ENCODE results near the gene MRLN.

MRLN gene

GRCh38 chr10:59757966-59758365 lies 4.7 kb upstream of the MRLN start:
- TF ChIP-seq, protein P1, sequence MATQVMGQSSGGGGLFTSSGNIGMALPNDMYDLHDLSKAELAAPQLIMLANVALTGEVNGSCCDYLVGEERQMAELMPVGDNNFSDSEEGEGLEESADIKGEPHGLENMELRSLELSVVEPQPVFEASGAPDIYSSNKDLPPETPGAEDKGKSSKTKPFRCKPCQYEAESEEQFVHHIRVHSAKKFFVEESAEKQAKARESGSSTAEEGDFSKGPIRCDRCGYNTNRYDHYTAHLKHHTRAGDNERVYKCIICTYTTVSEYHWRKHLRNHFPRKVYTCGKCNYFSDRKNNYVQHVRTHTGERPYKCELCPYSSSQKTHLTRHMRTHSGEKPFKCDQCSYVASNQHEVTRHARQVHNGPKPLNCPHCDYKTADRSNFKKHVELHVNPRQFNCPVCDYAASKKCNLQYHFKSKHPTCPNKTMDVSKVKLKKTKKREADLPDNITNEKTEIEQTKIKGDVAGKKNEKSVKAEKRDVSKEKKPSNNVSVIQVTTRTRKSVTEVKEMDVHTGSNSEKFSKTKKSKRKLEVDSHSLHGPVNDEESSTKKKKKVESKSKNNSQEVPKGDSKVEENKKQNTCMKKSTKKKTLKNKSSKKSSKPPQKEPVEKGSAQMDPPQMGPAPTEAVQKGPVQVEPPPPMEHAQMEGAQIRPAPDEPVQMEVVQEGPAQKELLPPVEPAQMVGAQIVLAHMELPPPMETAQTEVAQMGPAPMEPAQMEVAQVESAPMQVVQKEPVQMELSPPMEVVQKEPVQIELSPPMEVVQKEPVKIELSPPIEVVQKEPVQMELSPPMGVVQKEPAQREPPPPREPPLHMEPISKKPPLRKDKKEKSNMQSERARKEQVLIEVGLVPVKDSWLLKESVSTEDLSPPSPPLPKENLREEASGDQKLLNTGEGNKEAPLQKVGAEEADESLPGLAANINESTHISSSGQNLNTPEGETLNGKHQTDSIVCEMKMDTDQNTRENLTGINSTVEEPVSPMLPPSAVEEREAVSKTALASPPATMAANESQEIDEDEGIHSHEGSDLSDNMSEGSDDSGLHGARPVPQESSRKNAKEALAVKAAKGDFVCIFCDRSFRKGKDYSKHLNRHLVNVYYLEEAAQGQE (IDR thresholded peaks at IDR 0.05; ENCODE audit: low read depth) = no peak
- no peak for TF ChIP-seq NFIC (IDR thresholded peaks at IDR 0.05)
- TF ChIP-seq TEAD4 (IDR thresholded peaks at IDR 0.05) = no peak
- no peak for TF ChIP-seq CEBPB (IDR thresholded peaks at IDR 0.05)
- no peak for TF ChIP-seq RAD21 (IDR thresholded peaks at IDR 0.05; ENCODE audit: low read depth)
- no peak for TF ChIP-seq CREB1 (IDR thresholded peaks at IDR 0.05; ENCODE audit: low read depth)
- TF ChIP-seq FOXM1 (IDR thresholded peaks at IDR 0.05; ENCODE audit: borderline replicate concordance, low read depth) = no peak
- no peak for TF ChIP-seq EP300 (IDR thresholded peaks at IDR 0.05; ENCODE audit: borderline replicate concordance)
- no peak for TF ChIP-seq TAF1 (IDR thresholded peaks at IDR 0.05; ENCODE audit: low read depth)
- no peak for TF ChIP-seq ZBTB7A (IDR thresholded peaks at IDR 0.05; ENCODE audit: low read depth)
- TF ChIP-seq YY1 (IDR thresholded peaks at IDR 0.05; ENCODE audit: low read depth) = no peak
- TF ChIP-seq TCF12 (IDR thresholded peaks at IDR 0.05; ENCODE audit: low read depth) = no peak
- TF ChIP-seq EGR1 (IDR thresholded peaks at IDR 0.05) = no peak
- TF ChIP-seq USF1 (IDR thresholded peaks at IDR 0.05) = no peak
- TF ChIP-seq MAX (IDR thresholded peaks at IDR 0.05) = no peak

GRCh38 chr10:59754951-59755350 lies 1.7 kb upstream of the MRLN start:
- no peak for TF ChIP-seq YY1 (IDR thresholded peaks at IDR 0.05; ENCODE audit: low read depth)
- TF ChIP-seq MAX (IDR thresholded peaks at IDR 0.05) = no peak

- TF ChIP-seq RAD21 (IDR thresholded peaks at IDR 0.05; ENCODE audit: low read depth) (no peak), CREB1 (IDR thresholded peaks at IDR 0.05; ENCODE audit: low read depth) (no peak), EGR1 (IDR thresholded peaks at IDR 0.05) (no peak), MAX (IDR thresholded peaks at IDR 0.05) (no peak), NFIC (IDR thresholded peaks at IDR 0.05) (no peak), USF1 (IDR thresholded peaks at IDR 0.05) (no peak), TAF1 (IDR thresholded peaks at IDR 0.05; ENCODE audit: low read depth) (no peak), EP300 (IDR thresholded peaks at IDR 0.05; ENCODE audit: borderline replicate concordance) (no peak), CEBPB (IDR thresholded peaks at IDR 0.05) (no peak), ZBTB7A (IDR thresholded peaks at IDR 0.05; ENCODE audit: low read depth) (no peak), TEAD4 (IDR thresholded peaks at IDR 0.05) (no peak)
- TF ChIP-seq, protein P1 (IDR thresholded peaks at IDR 0.05; ENCODE audit: low read depth) = no peak
Observed at GRCh38 chr10:59752278-59752940, 846 bp downstream of the MRLN start.

DNA sequence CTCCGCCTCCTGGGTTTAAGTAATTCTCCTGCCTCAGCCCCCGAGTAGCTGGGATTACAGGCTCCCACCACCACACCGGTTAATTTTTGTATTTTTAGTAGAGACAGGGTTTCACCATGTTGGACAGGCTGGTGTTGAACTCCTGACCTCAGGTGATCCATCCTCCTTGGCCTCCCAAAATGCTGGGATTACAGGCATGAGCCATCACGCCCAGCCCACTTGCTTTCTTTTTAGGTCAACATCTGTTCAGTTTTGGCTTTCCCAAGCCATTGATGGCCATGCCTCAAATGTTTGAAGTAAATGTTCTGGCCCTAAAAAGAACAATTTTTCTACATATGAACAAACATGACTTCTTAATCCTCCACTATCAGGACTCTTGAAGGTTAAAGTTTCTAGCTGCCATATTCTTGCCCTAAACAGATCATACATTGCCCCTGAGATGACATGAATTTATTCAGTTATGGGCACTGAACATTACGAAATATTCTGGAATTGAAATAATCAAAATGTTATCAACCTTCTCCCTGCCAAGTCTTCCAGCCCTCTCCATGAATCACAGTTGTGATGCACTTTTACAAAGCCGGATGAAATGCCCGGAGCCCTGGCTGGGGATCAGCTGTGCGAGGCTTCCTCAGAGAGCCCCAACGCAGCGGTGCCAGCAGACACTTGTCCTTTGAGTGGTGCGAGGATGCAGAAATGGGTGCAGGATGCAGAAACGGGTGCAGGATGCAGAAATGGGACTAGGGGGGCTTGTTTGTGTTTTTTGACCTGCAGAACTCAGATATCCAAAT lies 2.9 kb downstream of the MRLN start:
- TF ChIP-seq TAF1 (IDR thresholded peaks at IDR 0.05; ENCODE audit: low read depth) = no peak
- no peak for TF ChIP-seq NFIC (IDR thresholded peaks at IDR 0.05)
- TF ChIP-seq TCF12 (IDR thresholded peaks at IDR 0.05; ENCODE audit: low read depth) = no peak
- no peak for TF ChIP-seq CREB1 (IDR thresholded peaks at IDR 0.05; ENCODE audit: low read depth)
- TF ChIP-seq YY1 (IDR thresholded peaks at IDR 0.05; ENCODE audit: low read depth) = no peak
- no peak for TF ChIP-seq MAX (IDR thresholded peaks at IDR 0.05)
- no peak for TF ChIP-seq CEBPB (IDR thresholded peaks at IDR 0.05)
- TF ChIP-seq FOXM1 (IDR thresholded peaks at IDR 0.05; ENCODE audit: borderline replicate concordance, low read depth) = no peak
- no peak for TF ChIP-seq RAD21 (IDR thresholded peaks at IDR 0.05; ENCODE audit: low read depth)
- TF ChIP-seq, protein P1 (IDR thresholded peaks at IDR 0.05; ENCODE audit: low read depth) = no peak
- no peak for TF ChIP-seq USF1 (IDR thresholded peaks at IDR 0.05)
- TF ChIP-seq ZBTB7A (IDR thresholded peaks at IDR 0.05; ENCODE audit: low read depth) = no peak
- no peak for TF ChIP-seq EGR1 (IDR thresholded peaks at IDR 0.05)
- no peak for TF ChIP-seq EP300 (IDR thresholded peaks at IDR 0.05; ENCODE audit: borderline replicate concordance)
- TF ChIP-seq TEAD4 (IDR thresholded peaks at IDR 0.05) = no peak
